Spleen (tissue), 11 donors: Measurements from ENCODE around the gene BABAM2. TPM values are rescaled to one million over a fixed set of nuclear protein-coding genes. Genes with fewer than 3 reads are reported as not detected.

Source experiments
- DNase-seq: peaks from one replicate; pipeline ENCODE4 v3.0.0-alpha.2; 2020
- H3K27ac ChIP-seq, 8 donors: fragments of 200-600 bp; sonication (generic) in 7 of 8; 1 replicate in 4 of 8; 2 replicates in 4 of 8; pipeline versions ENCODE4 v1.5.0 to v1.8.0; 2016 to 2021; ENCODE audit warnings: inconsistent platforms in 4 of 8, mild to moderate bottlenecking in 4 of 8, moderate library complexity in 1 of 8
- H3K27me3 ChIP-seq, 7 donors: fragments of 200-600 bp; sonication (generic) in 6 of 7; replicated peaks in 1 of 7; 1 replicate in 4 of 7; 2 replicates in 3 of 7; pipeline versions ENCODE4 v1.5.0 to v1.8.0; 2016 to 2021; ENCODE audit warnings: inconsistent platforms in 3 of 7, mild to moderate bottlenecking in 1 of 7
- H3K36me3 ChIP-seq, 6 donors: fragments of 200-600 bp; sonication (generic) in 5 of 6; 1 replicate in 4 of 6; 2 replicates in 2 of 6; pipeline versions ENCODE4 v1.5.0 to v1.8.0; 2016 to 2021; ENCODE audit warnings: inconsistent platforms in 2 of 6
- H3K4me1 ChIP-seq, 6 donors: fragments of 200-600 bp; sonication (generic) in 5 of 6; 1 replicate in 3 of 6; 2 replicates in 3 of 6; pipeline versions ENCODE4 v1.5.0 to v1.8.0; 2016 to 2021; ENCODE audit warnings: inconsistent platforms in 3 of 6
- H3K4me3 ChIP-seq, 8 donors: fragments of 200-600 bp; sonication (generic) in 7 of 8; 1 replicate in 4 of 8; 2 replicates in 4 of 8; pipeline versions ENCODE4 v1.5.0 to v1.8.0; 2016 to 2021; ENCODE audit warnings: inconsistent platforms in 4 of 8, mild to moderate bottlenecking in 4 of 8, moderate library complexity in 2 of 8
- H3K9me3 ChIP-seq, 8 donors: fragments of 200-600 bp; sonication (generic) in 7 of 8; 1 replicate in 4 of 8; 2 replicates in 4 of 8; pipeline versions ENCODE4 v1.5.0 to v1.8.0; 2016 to 2021; ENCODE audit warnings: inconsistent platforms in 4 of 8
- CTCF ChIP-seq, 11 experiments: fragments of 200-600 bp in 7 of 11; fragments of 450-650 bp in 4 of 11; sonication (generic) in 4 of 11; IDR thresholded peaks in 8 of 11; conservative IDR thresholded peaks in 3 of 11; 1 replicate in 7 of 11; 2 replicates in 4 of 11; pipeline versions ENCODE4 v1.4.0 to v1.8.0; 2016 to 2021; ENCODE audit warnings: antibody characterized with exemption in 11 of 11, inconsistent platforms in 4 of 11, mild to moderate bottlenecking in 1 of 11
- POLR2A ChIP-seq, 3 donors: fragments of 450-650 bp; IDR thresholded peaks; one replicate each; pipeline ENCODE4 v1.5.1; 2017; ENCODE audit warnings: antibody characterized with exemption in 3 of 3, mild to moderate bottlenecking in 1 of 3
- POLR2AphosphoS5 ChIP-seq, 3 donors: sonication (generic); formaldehyde crosslinking; IDR thresholded peaks; one replicate each; pipeline ENCODE4 v1.5.1; 2017; ENCODE audit warnings: antibody characterized with exemption in 3 of 3
- WGBS, 5 donors: extraction: QIAGEN DNeasy Blood & Tissue Kit in 3 of 5; methylation state at CpG; one replicate each; pipeline versions ENCODE4 v1.1.5 to v1.1.7; 2013 to 2018; 5-methylcytosine and 5-hydroxymethylcytosine counted together
- intact Hi-C: fragments of 100-400 bp; cut with DNase I; formaldehyde crosslinking; loops from one replicate; pipeline ENCODE4 v1.15.0; 2023; ENCODE audit warnings: low total_unique reads
- polyA plus RNA-seq, 3 donors: library from polyadenylated mRNA; stranded (reverse); fragments of 200-250 nt; gene quantifications; one replicate each; pipeline ENCODE4 v1.2.1, GENCODE V29; 2013
- total RNA-seq, 7 donors: library from RNA; depleted of rRNA in 3 of 7; stranded (reverse); fragments of >200 nt in 3 of 7; fragmentation: NEBNext Ultra II Directional in 4 of 7; extraction: Animal tissue kit (Norgen Biotek cat#: 25700) in 4 of 7; gene quantifications; one replicate each; pipeline versions ENCODE4 v1.1.0 to v1.2.1, GENCODE V29; 2016 to 2021
- donor health status: healthy with polysubstance abuse.
- donor health status: DM: no; HTN: no; CAD: no; lungs with moderate emphysema.
- donor health status: DM: no; HTN: no; CAD: no.
- donor health status: Bipolar disorder and iron deficiency.
- donor health status: healthy.
- donor health status: DM: no; HTN: no; CAD: no.
- donor health status: DM: yes; HTN: yes; CAD: no.

BABAM2 gene
- total and polyA plus RNA-seq, 10 donors = 16.1 to 70.1 (median 55.0) TPM

- no peak for DNase-seq
- H3K27me3 ChIP-seq = no peaks in the 10 kb centered on the region
- WGBS, 5 donors = 92 to 97% (median 93%) methylated on average over 6 of the region's 6 CpGs
- H3K36me3 ChIP-seq = peaks cover 0 to 44% (median 6%) of the 10 kb centered on the region in 6 donors
- H3K27ac ChIP-seq = no peak overlapping the region
- H3K9me3 ChIP-seq = no peaks in the 10 kb centered on the region
- intact Hi-C loops = no loop called here
- no peaks in the 10 kb centered on the region for H3K4me1 ChIP-seq
- no peak overlapping the region for H3K4me3 ChIP-seq
- no peak for TF ChIP-seq POLR2AphosphoS5 (IDR thresholded peaks at IDR 0.05)
- no peak for TF ChIP-seq POLR2A (IDR thresholded peaks at IDR 0.05)
- no peak for TF ChIP-seq CTCF (IDR thresholded peaks at IDR 0.05 in 8 of 11, conservative IDR thresholded peaks at IDR 0.05 in 3 of 11)
Measured at GRCh38 chr2:28313220-28313784, 422.8 kb downstream of the BABAM2 start.

GRCh38 chr2:28314968-28315367 is 424.4 kb downstream of the BABAM2 start:
- TF ChIP-seq POLR2AphosphoS5 (IDR thresholded peaks at IDR 0.05) (no peak), POLR2A (IDR thresholded peaks at IDR 0.05) (no peak), CTCF (IDR thresholded peaks at IDR 0.05 in 8 of 11, conservative IDR thresholded peaks at IDR 0.05 in 3 of 11) (no peak)

GRCh38 chr2:28316546-28317335 is 426.2 kb downstream of the BABAM2 start:
- H3K4me3 ChIP-seq = no peak overlapping the region
- H3K36me3 ChIP-seq = peaks cover 0 to 31% (median 0%) of the 10 kb centered on the region in 6 donors
- H3K27me3 ChIP-seq = no peaks in the 10 kb centered on the region
- no peaks in the 10 kb centered on the region for H3K4me1 ChIP-seq
- H3K27ac ChIP-seq = no peak overlapping the region
- no peaks in the 10 kb centered on the region for H3K9me3 ChIP-seq
- whole genome bisulfite sequencing, 5 donors = 96 to 97% (median 97%) methylated on average over 14 of the region's 14 CpGs
- DNase-seq = no peak
- TF ChIP-seq POLR2A (IDR thresholded peaks at IDR 0.05) (no peak), CTCF (IDR thresholded peaks at IDR 0.05 in 8 of 11, conservative IDR thresholded peaks at IDR 0.05 in 3 of 11) (no peak), POLR2AphosphoS5 (IDR thresholded peaks at IDR 0.05) (no peak)
- intact Hi-C loops = no loop called here

More at GRCh38 chr2:28314968-28315367, 424.4 kb downstream of the BABAM2 start:
- intact Hi-C loops = no loop called here
- Histone ChIP-seq H3K9me3 (no peaks in the 10 kb centered on the region), H3K27me3 (no peaks in the 10 kb centered on the region), H3K4me3 (no peak overlapping the region), H3K36me3 (peaks cover 0 to 37% (median 5%) of the 10 kb centered on the region in 6 donors), H3K4me1 (no peaks in the 10 kb centered on the region), H3K27ac (no peak overlapping the region)
- no peak for DNase-seq

- Histone ChIP-seq H3K36me3 (peaks cover 0 to 24% (median 0%) of the 10 kb centered on the region in 6 donors), H3K27me3 (no peaks in the 10 kb centered on the region), H3K9me3 (no peaks in the 10 kb centered on the region), H3K4me3 (no peak overlapping the region), H3K27ac (no peak overlapping the region), H3K4me1 (no peaks in the 10 kb centered on the region)
- intact Hi-C loops = no loop called here
- 90 to 100% (median 98%) methylated on average over 2 of the region's 2 CpGs for WGBS, 5 donors
- TF ChIP-seq POLR2A (IDR thresholded peaks at IDR 0.05) (no peak), CTCF (IDR thresholded peaks at IDR 0.05 in 8 of 11, conservative IDR thresholded peaks at IDR 0.05 in 3 of 11) (no peak), POLR2AphosphoS5 (IDR thresholded peaks at IDR 0.05) (no peak)
- no peak for DNase-seq
Measured at GRCh38 chr2:28317390-28317789, 426.9 kb downstream of the BABAM2 start.
